Middle frontal gyrus (tissue), 1 donor: ENCODE measurements around the gene POU2F2.
"Not testable (repeated sequence)": the region's sequence is repeated elsewhere in the genome, so short reads cannot be mapped to it uniquely, and the experiment has no call there.

Source experiments
- DNase-seq: peaks from one replicate; pipeline ENCODE4 v3.0.0-alpha.2; 2015; ENCODE audit warnings: low spot score; ENCODE audit errors: extremely low spot score

Gene POU2F2

DNA sequence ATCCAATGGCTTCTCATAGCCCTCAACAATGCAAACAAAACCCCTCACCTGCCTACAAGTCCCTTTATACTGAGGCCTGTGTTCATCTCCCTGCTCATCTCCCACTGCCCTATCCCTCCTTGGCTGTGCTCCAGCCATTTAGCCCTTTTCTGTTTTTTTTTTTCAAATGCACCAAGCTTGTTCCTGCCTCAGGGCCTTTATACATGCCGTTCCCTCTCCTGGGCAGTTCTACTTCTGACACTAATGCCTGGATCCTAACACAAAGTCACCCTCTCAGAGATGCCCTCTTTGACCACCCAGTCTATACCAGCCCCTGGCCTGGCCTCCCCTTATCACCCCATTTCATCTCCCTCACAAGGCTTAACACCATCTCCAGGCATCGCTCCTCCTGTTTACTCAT lies 29.4 kb downstream of the POU2F2 start:
- no peak for DNase-seq

DNA sequence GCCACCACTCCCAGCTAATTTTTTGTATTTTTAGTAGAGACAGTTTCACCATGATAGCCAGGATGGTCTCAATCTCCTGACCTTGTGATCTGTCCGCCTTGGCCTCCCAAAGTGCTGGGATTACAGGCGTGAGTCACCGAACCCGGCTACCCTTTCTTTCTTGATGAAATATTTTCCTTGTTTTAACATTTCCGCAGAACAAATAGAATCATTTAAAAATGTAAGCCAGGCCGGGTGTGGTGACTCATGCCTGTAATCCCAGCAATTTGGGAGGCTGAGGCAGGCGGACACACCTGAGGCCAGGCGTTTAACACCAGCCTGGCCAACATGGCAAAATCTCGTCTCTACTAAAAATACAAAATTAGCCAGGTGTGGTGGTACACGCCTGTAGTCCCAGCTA lies 32.0 kb downstream of the POU2F2 start:
- DNase-seq = not testable (repeated sequence)

DNA sequence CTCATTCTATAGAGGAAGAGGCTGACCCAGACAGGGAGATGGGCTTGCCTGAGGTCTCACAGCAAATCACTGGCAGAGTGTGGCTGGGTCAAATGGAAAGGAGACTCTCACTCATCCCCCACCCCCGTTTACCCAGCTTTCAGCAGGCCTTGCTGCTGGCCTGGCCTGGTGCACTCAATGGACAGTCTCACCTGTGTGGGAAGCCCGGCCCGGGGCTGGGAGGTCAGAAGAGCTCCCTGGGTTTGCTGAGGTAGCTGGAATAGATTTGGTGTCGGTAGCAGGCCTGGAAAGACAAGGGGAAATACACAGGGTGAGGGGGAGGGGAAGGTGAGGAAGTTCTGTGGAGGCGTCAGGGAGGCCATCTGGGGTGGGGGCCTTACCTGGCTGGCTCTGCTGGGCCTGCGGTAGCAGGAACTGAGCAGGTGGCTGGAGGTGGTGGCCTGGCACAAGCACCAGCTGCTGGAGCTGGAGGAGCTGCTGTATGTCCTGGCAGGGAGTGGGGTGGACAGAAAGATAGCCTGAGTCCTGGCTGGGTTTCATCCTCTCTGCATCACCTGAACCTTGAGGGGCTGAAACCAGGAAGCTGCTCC lies 32.8 kb downstream of the POU2F2 start:
- DNase-seq = no peak

DNA sequence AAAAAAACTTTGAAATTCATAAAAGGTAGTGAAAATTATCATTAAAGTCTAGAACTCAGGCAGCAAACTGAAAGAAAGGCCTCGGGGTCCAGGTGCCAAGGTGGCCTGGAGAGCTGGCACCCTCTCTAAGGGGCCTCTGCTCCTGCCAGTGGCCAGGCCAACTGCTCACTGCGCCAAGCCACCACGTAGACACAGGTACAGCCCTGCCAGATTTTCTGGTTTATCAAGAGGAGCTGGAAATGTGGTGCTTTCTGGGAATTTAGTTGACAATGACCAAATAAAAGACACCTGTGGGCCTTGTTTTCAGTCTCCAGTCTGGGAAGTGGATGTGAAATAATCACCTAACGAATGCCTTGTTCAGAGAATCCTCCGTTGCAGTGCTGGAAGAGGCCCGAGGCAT lies 33.5 kb downstream of the POU2F2 start:
- DNase-seq = no peak

DNA sequence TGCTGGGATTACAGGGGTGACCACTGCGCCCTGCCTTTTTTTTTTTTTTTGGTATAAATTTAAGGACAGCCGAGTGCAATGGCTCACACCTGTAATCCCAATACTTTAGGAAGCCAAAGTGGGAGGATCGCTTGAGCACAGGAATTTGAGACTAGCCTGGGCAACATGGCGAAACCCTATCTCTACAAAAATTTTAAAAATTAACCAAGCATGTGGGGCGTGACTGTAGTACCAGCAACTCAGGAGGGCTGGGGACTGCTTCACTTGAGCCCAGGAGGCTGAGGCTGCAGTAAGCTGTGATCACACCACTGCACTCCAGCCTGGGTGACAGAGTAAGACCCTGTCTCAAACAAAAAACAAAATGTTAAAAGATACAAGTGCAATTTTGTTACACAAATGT lies 34.8 kb downstream of the POU2F2 start:
- DNase-seq = no peak

DNA sequence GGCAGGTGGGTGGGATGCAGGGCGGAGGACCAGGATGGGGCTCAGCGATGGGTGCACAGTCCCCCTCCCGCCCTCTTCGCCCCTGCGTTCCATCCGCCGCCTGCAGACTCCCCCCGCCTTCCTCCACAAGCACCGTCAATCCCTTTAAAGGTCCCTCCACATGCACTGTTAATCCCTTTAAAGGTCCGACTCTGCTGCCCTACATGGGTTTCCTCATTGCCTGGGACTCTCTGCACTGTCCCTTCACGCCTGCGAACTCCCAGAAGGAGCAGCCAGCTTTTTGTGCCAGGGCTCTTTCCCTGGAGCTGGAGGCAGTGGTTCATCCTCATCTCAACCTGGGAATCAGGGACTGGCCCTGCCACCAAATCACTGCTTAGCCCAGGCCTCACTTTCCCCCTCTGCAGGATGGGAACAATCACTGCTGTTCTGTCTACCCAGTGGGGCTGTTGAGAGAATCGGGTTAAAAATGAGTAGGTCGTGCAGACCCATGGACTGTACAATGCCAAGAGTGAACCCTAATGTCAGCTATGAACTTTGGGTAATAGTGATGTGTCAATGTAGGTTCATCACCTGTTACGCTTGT lies 35.9 kb downstream of the POU2F2 start:
- no peak for DNase-seq

DNA sequence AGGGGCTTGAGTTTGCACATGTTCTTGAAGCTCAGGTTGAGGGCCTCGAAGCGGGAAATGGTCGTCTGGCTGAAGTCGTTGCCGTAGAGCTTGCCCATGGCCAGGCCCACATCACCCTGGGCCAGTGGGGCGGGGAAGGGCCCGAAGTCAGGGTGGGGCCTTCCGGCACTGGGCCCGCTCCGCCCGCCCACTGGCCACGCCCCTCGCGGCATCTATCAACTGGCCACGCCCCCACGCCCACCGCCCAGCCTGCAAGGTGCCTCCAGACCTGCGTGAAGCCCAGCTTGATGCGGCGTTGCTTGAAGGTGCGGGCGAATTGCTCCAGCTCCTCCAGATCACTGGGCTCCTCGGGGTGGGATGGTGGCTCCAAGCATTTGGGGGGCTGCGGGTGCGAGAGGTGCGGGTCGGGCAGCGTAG lies 36.4 kb downstream of the POU2F2 start:
- no peak for DNase-seq

DNA sequence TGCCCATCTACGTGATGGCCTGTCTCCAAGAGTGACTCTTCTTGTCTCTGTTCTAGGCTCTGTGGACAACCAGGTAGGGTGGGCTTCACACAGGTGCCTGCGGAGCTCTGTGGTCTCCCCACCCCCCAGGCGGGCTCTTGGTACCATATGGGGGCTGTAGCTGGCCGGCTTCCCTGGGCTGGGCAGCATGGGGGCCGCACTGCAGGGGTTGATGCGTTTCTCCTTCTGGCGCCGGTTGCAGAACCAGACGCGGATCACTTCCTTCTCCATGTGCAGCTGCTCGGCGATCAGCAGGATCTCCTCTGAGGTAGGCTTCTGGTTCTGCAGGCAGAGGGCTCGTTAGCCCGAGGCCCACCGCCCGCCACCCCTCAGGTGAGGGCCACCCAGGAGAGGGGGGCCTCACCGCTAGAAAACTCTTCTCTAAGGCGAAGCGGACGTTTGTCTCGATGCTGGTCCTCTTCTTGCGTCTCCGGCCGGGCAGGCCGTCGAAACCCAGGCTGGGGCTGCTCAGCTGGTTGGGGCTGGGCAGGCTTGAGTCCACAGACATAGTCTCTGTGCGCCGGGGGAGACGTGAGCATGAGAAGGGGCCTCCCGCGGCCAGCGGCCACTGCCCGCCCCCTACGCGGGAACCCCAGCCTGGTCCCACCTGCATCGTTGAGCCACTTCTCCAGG lies 37.0 kb downstream of the POU2F2 start:
- no peak for DNase-seq

DNA sequence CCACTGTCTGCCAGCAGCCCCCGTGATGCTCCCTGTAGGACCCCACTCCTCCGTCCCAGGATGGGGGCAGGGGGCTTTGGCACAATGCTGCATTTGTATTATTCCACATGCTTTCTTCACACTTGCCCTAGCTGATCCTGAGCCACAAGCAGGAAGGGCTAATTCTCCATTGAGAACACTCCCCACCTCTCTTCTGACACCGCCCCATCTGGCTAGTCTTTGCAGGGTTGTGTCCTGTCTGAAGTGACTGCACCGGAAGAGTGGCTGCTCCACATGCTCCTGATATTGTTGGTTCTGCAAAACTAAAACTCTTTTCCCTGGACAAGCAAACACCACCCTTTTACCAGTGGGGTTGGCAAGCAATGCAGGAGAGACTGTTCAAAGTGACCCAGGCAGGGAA lies 38.3 kb downstream of the POU2F2 start:
- DNase-seq = no peak

DNA sequence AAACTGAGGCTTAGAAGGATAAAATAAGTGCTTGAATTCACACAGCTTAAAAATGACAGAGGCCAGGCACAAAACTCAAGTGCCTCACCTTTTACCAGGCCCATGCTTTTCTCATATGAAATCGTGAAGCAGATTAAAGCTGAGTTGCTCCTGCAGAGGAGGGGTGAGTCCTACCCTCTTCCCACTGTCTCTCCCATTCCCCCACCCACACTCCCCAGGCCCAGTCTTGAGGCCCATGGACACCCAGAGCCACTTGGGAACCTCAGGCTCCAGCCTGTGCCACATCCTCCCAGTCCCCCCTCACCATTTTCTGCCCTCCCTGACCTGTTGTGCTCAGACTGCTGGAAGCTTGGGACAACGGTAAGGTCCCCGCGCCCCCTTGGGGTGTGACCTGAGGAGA lies 38.7 kb downstream of the POU2F2 start:
- no peak for DNase-seq

DNA sequence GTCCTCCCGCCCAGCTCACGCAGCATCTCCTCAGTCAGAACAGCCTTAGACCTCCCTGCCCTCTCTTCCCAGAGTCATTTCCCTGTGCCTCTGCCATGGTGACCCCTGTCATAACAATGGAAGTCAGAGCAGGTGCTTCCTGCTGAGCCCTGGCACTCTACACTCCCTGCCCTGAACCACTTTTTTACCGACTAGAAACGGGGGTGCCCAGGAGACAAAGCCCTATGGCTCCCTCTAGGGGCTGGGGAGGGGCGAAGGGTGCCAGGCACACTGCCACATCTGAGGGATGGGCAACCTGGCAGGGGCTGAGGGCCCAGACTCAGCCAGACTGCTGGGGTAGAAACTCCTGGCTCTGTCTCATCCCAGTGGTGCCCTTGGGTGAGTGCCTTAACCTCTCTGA lies 39.9 kb downstream of the POU2F2 start:
- DNase-seq = no peak

DNA sequence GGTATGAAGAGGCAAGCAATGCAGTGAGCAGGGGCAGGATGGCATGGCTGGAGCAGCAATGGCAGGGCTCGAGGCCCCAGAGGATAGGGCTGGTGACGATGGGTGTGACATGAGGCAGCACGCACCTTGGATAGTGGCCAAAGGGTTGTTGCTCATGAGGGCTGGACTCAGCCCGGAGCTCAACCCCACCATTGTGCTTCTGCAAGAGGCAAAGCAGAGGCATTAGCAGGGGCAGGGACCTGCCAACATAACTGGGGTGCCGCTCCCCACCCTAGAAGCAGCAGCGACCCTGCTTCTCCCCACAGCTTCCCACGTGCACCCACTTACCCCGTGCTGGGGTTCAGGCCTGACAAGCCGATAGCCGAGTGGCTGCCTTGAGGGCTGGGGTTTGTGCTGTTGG lies 40.5 kb downstream of the POU2F2 start:
- DNase-seq = no peak

DNA sequence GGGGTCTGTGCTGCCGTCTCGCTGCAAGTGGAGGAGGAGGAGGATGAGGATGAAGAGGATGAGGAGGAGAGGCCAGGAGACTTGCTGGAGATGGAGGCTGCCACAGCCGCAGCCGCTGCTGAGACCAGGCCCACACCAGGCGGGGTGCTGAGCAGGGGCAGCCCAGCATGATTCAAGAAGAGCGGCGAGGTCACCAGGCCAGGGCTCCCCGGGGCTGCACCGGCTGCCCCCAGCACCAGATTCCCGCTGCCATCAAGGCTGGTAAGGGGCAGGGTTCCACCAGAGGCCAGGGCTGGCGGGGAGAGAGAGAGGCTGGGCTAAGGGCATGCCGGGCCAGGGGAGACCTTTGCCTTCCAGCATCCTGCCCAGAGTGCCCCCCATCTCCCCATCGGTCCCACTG lies 40.9 kb downstream of the POU2F2 start:
- no peak for DNase-seq

DNA sequence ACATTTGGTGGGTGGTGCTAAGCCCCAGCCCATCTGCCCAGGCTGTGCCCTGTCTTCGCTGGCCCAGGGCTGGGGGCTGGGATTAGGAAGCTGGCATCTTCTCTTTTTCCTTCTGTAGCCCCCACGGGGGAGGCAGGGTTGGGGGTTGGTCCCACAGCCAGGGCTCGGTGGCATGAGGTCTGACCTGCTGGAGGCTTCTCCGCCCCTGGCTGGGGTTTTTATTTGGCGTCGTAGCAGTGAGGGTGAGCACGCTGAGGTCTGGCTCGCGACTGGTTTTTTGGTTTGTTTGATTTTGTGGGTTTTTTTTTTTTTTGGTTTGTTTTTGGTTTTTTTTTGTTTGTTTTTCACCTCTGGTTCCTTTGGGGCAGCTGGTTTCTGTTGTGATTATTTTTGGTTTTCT lies 41.6 kb downstream of the POU2F2 start:
- DNase-seq = no peak

DNA sequence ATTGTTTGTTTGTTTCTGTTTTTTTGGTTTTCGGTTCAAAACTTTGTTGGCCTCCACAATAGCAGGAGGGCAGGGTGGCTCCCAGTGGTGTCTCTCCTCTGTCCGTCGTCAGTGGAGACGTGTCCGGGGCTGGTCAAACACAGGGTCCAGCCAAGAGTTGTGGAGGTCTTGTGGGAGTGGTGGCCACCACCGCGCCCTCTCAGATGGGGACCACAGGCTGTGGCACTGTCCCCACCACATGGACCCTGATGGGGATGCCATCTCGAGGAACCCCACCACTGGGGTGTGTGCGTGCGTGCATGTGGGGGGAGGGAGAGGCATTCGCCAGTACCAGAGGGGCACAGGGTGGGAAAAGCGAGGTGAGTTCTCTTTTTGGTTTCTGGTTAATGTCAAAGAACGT lies 42.5 kb downstream of the POU2F2 start:
- no peak for DNase-seq

DNA sequence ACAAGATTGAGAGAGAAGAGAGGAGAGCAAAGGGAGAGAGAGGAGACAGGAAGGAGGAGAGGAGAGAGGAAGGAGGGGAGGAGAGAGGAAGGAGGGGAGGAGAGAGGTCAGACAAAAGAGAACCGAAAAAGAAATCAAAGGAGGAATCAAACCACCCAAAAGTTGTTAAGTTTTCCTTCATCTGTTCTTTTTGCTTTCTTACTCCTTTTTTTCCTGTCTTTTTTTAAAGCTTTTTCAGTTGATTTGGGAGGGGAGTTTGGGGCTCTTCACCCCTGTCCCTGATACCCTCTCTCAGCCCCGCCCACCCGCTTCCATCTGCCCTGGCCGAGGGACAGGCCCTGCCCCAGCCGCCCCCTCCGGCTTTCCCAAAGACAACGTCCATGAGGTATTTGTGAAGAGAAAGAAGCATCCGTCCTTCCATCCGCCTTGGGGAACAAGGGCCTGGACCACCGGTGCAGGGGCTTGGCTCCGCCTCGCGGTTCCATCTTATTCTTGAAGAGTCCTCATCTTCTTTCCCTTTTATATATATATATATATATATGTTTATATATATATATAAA lies 43.0 kb downstream of the POU2F2 start:
- no peak for DNase-seq

DNA sequence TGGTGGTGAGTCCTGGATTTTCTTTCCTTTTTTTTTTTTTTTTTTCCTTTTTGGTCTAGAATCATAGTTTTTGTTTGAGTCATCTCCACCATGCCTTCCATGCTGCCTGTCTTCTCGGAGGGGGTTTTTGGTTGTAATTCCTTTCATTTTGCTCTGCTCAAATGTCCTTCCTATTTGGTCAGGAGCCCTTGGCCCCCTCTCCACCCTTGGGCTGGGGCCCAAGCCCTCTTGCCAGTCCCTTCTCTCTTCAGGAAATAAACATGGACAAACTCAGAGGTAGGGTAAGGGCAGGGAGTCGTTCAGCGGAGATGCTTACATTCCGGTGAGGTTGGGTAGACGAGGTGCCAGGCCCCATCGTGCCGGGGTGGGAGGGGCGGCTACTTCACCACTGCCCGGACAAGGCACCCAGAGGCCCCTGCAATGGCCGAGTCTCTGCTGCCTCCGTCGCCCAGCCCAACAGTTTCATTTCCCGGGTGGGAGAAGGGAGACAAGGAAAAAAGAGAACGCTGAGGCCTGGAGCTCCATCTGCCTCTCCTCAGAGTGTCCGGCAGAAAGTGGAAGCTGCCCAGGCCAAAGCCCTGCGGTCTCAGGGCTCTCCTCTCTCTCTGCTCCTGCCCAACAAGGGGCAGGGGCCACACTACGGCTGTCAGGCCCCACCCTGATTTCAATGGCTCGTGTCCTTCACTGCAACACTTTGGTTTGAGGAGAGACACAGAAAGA lies 43.6 kb downstream of the POU2F2 start:
- DNase-seq = no peak

DNA sequence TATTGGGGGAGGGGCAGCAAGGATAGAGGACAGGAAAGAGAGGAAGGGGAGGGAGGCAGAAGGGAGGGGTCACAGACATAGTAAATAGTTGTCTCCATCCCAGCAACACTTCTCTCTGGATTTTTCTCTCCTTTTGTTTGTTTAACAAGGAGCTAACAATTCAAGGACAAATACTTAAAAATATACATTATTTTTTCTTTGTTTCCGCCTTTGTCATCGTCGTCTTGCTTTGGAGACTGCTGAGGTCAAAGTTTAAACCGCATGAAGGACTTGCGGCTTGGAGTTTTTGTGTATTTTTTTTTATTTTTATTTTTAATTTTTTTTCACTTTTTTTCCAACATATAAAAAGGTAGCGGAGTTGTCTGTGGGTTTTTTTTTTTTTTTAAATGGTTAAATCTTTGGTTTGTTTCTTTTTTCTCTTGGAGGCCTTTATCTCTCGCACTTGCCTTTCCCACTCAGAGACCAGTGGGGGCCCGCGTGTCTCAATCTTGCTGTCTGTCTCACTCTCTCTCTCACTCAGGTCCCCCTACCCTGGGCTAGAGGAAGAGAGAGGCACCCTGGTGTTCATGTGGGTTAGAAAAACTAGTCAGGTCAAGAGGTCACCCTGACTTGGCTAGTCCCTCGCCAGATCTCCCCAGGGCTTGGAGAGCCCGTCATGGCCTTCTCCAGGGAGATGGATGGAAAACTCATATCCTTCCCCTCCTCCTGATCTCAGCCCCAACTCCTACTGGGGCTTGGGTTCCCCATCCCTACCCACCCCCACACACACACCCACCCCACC lies 45.3 kb downstream of the POU2F2 start:
- no peak for DNase-seq

DNA sequence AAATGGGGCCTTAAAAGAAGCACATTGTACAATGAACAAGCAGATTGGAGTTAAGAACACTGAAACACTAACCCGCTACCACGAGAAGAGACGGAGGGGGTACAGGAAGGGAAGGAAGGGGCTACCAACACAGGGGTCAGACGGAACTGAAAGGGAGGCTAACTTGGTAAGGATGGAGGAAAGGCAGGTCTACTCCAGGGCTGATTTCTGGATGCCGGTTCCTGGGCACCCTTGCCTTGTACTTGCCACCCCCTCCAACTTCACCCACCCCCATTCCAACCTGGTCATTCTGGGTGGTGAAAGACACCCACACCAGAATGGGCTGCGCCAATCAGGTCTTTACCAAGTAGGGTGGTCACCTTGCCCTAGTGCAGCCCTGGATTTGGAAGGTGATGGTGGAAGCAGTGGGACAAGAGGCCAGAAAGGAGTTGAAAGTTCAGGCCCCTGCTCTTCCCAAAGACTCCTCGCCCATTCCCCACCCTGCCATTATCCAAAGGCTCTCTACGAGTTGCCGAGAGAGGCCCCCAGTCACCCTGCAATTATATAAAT lies 46.0 kb downstream of the POU2F2 start:
- no peak for DNase-seq

DNA sequence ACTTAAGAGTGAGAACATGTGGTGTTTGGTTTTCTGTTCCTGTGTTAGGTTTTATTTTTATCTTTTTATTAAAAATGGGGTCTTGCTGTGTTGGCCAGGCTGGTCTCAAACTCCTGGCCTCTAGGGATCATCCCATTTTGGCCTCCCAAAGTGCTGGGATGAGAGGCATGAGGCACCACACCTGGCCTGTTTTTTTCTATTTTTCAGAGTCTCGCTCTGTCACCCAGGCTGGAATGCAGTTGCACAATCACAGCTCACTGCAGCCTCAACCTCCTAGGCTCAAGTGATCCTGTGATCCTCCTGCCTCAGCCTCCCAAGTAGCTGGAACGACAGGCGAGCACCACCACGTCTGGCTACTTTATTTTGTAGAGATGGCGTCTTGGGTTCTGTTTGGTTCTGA lies 48.7 kb downstream of the POU2F2 start:
- no peak for DNase-seq

DNA sequence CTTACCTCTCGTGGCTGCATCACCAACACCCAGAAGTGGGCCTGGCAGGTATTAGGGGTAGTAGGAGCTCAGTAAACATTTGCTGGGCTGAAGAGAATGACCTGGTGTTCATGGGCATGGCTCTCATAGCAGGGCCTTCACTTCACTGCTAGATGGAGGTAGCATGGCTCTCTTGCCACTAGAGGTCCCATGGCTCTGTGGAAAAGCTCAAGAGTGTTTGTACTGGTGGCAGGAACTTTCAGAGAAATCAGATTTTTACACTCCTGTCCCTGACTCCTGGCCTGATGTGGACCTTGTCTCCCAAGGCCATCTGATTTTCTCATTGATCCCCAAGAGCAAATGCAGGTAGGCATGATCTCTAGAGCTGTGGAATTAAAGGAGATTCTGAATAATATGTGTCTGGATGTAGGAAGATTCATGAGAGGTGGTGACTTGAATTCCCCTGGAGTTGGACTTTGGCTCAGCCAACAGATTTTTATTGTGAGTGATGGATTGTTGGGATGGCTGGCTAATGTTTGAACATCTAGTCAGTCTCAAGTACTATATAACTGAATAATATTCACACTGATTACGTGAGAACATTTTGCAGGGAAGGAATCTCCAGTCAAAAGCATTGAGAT lies 50.6 kb downstream of the POU2F2 start:
- DNase-seq = no peak
